NB4 (cell line): ENCODE measurements around the gene COL6A3.
A peak's percentile ranks its signal among the peaks of the same experiment; 100 is the strongest.

Experiments
- DNase-seq: peaks from one replicate; pipeline ENCODE4 v3.0.0; 2010; ENCODE audit warnings: low read depth
- H3K4me3 ChIP-seq: one replicate; pipeline ENCODE4 v1.5.1; 2011; ENCODE audit warnings: mild to moderate bottlenecking, low read depth, low read length, moderate library complexity
- MYC ChIP-seq: IDR thresholded peaks from 2 replicates; pipeline ENCODE4 v1.6.1; 2011; ENCODE audit warnings: low read depth, low read length
- POLR2A ChIP-seq: IDR thresholded peaks from 2 replicates; pipeline ENCODE4 v1.6.1; 2011; ENCODE audit warnings: mild to moderate bottlenecking; ENCODE audit not compliant: insufficient read length; ENCODE audit errors: extremely low read depth
- TF ChIP-seq, protein P1 (sequence below): IDR thresholded peaks from one replicate; pipeline ENCODE4 v1.5.1; 2012; ENCODE audit warnings: low read depth, low read length
- TF ChIP-seq, protein P2 (sequence below): IDR thresholded peaks from 2 replicates; pipeline ENCODE4 v1.6.1; 2011; ENCODE audit warnings: low read depth, low read length

The COL6A3 gene

DNA sequence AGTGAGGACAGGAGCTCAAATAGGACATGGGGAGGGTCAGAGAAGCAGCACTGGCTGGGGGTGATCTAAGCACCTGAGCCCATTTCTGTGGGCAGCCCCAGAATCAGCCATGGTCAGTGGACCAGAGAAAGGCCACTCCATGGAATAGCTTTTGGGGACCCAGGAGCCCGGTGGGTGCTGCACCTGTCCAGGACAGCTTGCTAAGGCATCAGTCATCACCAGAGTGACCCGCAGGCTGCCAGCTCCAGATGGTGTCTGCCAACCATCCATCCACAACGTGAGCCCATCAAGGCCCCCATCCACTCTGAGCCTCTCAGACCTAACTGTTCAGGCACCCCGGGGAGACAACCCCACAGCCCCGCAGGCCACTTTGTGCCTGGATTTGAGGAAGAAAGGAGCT, 23.6 kb upstream of the COL6A3 start:
- no peak for DNase-seq
- no peak overlapping the region for H3K4me3 ChIP-seq
- TF ChIP-seq, protein P1, sequence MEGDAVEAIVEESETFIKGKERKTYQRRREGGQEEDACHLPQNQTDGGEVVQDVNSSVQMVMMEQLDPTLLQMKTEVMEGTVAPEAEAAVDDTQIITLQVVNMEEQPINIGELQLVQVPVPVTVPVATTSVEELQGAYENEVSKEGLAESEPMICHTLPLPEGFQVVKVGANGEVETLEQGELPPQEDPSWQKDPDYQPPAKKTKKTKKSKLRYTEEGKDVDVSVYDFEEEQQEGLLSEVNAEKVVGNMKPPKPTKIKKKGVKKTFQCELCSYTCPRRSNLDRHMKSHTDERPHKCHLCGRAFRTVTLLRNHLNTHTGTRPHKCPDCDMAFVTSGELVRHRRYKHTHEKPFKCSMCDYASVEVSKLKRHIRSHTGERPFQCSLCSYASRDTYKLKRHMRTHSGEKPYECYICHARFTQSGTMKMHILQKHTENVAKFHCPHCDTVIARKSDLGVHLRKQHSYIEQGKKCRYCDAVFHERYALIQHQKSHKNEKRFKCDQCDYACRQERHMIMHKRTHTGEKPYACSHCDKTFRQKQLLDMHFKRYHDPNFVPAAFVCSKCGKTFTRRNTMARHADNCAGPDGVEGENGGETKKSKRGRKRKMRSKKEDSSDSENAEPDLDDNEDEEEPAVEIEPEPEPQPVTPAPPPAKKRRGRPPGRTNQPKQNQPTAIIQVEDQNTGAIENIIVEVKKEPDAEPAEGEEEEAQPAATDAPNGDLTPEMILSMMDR, result no peak
- TF ChIP-seq POLR2A, result no peak
- no peak for TF ChIP-seq MYC
- TF ChIP-seq, protein P2, sequence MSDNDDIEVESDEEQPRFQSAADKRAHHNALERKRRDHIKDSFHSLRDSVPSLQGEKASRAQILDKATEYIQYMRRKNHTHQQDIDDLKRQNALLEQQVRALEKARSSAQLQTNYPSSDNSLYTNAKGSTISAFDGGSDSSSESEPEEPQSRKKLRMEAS, result no peak

DNA sequence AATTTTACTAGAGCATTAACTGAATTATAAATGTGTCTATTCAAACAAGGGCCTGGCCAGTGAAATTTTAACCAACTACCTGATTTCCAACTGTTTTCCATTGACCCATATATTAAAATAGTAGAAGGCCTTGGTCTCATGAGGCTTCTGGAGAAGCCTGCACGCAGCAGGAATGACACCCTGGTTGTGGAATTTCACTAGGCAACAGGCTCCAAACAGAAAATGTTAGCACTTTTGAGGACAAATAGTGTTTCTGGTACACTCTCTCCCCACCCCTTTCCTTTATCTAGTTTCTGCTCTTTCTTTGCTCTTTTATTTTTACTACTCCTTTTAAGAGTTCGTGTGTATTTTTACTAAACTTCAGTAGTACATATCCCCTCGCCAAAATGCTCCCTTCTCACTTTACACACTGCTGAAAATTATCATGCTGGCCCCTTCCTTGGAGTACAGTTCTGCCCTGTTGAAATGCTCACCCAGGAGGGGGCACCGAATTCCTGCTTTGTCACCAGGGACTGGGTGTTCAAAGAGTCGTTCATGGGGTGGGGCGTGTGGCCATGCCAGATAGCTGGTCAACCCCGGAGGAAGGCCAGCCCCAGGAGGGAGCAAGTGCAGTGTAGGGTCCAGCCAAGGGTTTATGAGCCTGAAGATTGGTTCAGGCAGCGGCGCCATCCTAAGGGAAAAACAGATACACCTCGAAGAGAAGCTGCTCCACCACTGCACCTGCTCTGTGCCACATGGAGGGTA, 22.1 kb upstream of the COL6A3 start:
- TF ChIP-seq POLR2A (no peak), MYC (no peak)
- TF ChIP-seq, protein P2, result no peak
- TF ChIP-seq, protein P1, result no peak
- no peak for DNase-seq

DNA sequence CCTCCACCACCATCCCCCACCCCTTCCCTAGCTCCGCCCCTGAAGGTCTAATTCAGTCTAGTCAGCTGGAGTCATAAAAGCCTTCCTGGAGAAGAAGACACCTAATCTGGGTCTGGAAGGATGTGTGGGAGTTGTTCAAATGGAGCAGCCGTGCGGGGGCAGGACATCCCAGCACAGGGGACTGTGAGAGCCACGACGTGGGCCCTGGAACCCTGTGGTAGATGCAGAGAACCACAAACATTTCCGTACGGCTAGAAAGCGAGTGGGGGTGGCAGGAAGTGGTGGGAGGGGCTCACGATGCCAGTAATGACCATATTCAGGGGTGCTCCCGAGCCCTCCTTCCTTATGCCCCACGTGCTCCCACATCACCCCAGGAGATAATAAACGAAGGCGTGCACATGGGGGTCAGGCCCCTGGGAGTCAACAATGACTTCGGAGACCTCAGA, 20.9 kb upstream of the COL6A3 start:
- DNase-seq, result peak; percentile 88
- TF ChIP-seq POLR2A (no peak), MYC (peak; percentile 67; the same call in 1 of the 2 replicates)
- TF ChIP-seq, protein P2, result peak; percentile 92
- no peak overlapping the region for H3K4me3 ChIP-seq

More for the DNA sequence above, 22.1 kb upstream of the COL6A3 start:
- H3K4me3 ChIP-seq, result no peak overlapping the region

DNA sequence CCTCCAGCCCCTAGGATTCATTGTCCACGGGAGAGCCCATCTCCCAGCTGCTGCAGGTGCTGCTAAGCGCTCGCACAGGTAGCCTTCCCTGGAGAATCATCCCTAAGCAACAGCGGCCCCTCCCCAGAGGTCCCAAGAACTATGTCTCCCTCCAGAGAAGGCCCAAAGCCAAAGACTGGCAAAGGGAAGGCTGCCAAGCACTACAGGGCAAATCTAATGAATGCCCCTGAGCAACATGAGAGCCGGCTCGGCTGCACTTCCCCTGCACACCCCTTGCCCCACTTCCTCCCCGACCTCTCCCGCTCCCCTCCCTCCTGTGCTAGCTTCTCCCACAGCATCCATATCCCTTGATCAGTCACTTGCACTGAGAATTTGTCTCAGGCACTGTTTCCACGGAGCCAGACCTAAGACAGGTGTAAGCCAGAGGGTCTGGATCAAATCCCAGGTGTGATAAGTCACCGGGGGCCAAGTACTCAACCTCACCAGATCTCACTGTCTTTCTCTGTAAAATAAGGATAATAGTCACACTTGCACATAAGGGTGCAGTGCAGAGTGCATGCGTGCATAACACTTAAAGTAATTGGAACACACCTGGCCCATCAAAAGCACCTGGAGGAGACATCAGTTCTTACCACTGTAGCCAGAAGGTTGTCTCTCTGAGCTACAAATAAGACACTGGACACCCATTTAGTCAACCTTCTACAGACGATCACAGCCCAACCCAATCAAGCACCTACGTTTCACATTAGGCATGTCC, 20.1 kb upstream of the COL6A3 start:
- peak; percentile 7 for DNase-seq
- no peak overlapping the region for H3K4me3 ChIP-seq
- TF ChIP-seq POLR2A, result no peak
- no peak for TF ChIP-seq MYC
- TF ChIP-seq, protein P1, result no peak
- TF ChIP-seq, protein P2, result no peak

DNA sequence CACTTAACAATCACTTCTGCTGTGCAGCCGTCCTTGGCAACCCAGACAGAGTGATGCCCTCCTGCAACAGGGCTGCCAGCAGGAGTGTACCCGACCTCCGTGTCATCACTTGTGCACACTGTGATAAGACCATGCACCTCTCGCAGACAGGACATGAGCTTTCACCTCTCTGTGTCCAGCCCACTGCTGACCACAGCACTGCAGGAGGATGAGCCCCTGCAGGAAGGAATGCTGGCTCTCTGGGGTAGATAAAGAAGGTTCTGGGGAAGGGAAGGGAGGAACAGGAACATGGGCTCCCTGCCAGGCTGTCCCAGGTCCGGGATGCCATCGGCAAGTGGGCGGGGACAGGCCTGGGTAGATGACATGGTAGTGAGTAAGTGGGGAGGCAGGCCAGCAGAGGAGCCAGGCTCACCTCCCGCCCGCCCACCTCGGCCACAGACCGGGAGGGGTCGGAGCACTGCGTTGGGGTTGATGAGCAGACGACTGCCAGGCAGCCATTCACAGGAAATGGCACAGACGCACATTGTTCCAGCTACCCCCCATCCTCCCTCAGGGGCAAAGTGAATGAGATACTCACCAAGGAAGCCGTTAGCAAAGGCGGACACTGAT, 18.6 kb upstream of the COL6A3 start:
- no peak overlapping the region for H3K4me3 ChIP-seq
- DNase-seq, result no peak
- TF ChIP-seq, protein P2, result no peak
- TF ChIP-seq POLR2A (no peak), MYC (no peak)
- TF ChIP-seq, protein P1, result no peak

DNA sequence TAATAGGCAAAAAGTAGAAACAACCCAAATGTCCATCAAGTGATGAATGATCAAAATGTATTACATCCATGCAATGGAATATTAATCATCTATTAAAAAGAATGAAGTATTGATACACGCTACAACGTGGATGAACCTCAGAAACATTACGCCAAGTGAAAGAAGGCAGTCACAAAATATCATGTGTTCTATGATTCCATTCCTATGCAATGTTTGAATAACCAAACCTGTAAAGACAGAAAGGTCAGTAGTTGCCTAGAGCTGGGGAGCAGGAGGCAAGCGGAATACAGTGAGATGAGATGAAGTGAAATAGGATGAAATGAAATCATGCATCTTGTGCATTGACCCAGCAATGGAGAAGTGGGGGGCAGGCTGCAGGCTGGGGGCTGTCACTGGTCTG, 17.9 kb upstream of the COL6A3 start:
- no peak overlapping the region for H3K4me3 ChIP-seq
- no peak for DNase-seq
- no peak for TF ChIP-seq MYC
- TF ChIP-seq, protein P1, result no peak
- no peak for TF ChIP-seq POLR2A
